Right lobe of liver (tissue), 6 donors: ENCODE measurements around the gene ADAMTS2. TPM values are rescaled to one million over a fixed set of nuclear protein-coding genes. Genes with fewer than 3 reads are reported as not detected.
"Not testable (repeated sequence)": the region's sequence is repeated elsewhere in the genome, so short reads cannot be mapped to it uniquely, and the experiment has no call there.

ENCODE experiments used
- ATAC-seq, 4 donors: fragments of 200-7000 bp; cut with Tn5 transposase; one replicate each; pipeline ENCODE4 v1.9.1; 2020; ENCODE audit warnings: mild to moderate bottlenecking in 4 of 4, moderate library complexity in 4 of 4
- DNase-seq, 3 donors: peaks; one replicate each; pipeline ENCODE4 v3.0.0-alpha.2; 2020
- H3K27ac ChIP-seq, 3 donors: fragments of 200-600 bp; one replicate each; pipeline ENCODE4 v1.8.0; 2022
- H3K27me3 ChIP-seq, 2 donors: fragments of 200-600 bp; one replicate each; pipeline ENCODE4 v1.8.0; 2022
- H3K36me3 ChIP-seq, 4 donors: fragments of 200-600 bp; sonication (generic) in 1 of 4; one replicate each; pipeline versions ENCODE4 v1.5.1 to v1.8.0; 2017 to 2022; ENCODE audit warnings: control low read depth in 1 of 4
- H3K4me1 ChIP-seq, 4 donors: fragments of 200-600 bp; sonication (generic) in 1 of 4; one replicate each; pipeline versions ENCODE4 v1.5.1 to v1.8.0; 2017 to 2022; ENCODE audit warnings: control low read depth in 1 of 4
- H3K4me3 ChIP-seq, 3 donors: fragments of 200-600 bp; one replicate each; pipeline ENCODE4 v1.8.0; 2022
- H3K9me3 ChIP-seq, 4 donors: fragments of 200-600 bp; sonication (generic) in 1 of 4; one replicate each; pipeline versions ENCODE4 v1.5.1 to v1.8.0; 2017 to 2022; ENCODE audit warnings: control low read depth in 1 of 4
- CTCF ChIP-seq, 4 donors: fragments of 200-600 bp in 3 of 4; fragments of 450-650 bp in 1 of 4; IDR thresholded peaks; one replicate each; pipeline versions ENCODE4 v1.5.1 to v1.8.0; 2016 to 2022; ENCODE audit warnings: antibody characterized with exemption in 4 of 4, mild to moderate bottlenecking in 2 of 4
- POLR2A ChIP-seq: fragments of 450-650 bp; IDR thresholded peaks from one replicate; pipeline ENCODE4 v1.6.1; 2017; ENCODE audit warnings: antibody characterized with exemption, mild to moderate bottlenecking
- WGBS: methylation state at CpG from one replicate; pipeline ENCODE4 v1.1.6; 2018; ENCODE audit warnings: low coverage, low lambda C conversion rate; ENCODE audit not compliant: insufficient coverage; ENCODE audit errors: missing lambda C conversion rate; 5-methylcytosine and 5-hydroxymethylcytosine counted together
- intact Hi-C, 2 donors: fragments of 100-400 bp; cut with DNase I; formaldehyde crosslinking; loops; one replicate each; pipeline versions ENCODE4 v1.11.2 to v1.14.1; 2022
- total RNA-seq, 6 experiments: library from RNA; depleted of rRNA in 2 of 6; stranded (reverse); fragments of >200 nt in 2 of 6; fragmentation: NEBNext Ultra II Directional in 3 of 6; extraction: Animal tissue kit (Norgen Biotek cat#: 25700) in 3 of 6; gene quantifications; one replicate each; pipeline versions ENCODE4 v1.1.0 to v1.2.4, GENCODE V29; 2016 to 2023
- donor health status: DM: no; HTN: yes; CAD: no.
- donor health status: DM: no; HTN: no; CAD: no.
- donor health status: DM: no; HTN: no; CAD: no.
- donor health status: DM: no; HTN: yes; CAD: no.
- donor health status: DM: no; HTN: yes; CAD: no.

ADAMTS2 gene
- total RNA-seq, 6 experiments from 2014 or later, result 6.3 to 18.9 (median 13.5) TPM

DNA sequence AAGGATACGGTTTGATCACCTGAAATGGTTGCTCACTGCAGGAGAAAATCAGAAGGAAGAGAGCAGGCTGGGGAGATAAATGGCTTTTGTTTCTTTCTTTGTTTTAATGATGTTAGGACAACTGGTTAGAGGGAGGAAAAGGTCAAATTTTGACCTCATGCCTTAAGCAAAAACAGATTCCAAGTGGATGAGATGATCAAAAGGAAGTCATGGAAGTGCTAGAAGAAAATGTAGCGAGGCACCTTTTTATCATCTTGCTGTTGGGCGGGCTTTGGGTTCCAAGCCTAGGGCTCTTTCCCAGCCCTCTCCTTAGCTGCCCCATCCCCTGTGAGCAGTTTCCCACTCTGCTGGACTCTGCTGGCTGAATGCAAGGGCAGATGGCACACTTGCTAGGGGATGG lies 127.9 kb downstream of the ADAMTS2 start:
- no peak overlapping the region for H3K4me3 ChIP-seq
- H3K27ac ChIP-seq, result no peak overlapping the region
- H3K9me3 ChIP-seq, result no peaks in the 10 kb centered on the region
- TF ChIP-seq CTCF (IDR thresholded peaks at IDR 0.05) (no peak), POLR2A (no peak)
- ATAC-seq, result no peak
- H3K27me3 ChIP-seq, result no peaks in the 10 kb centered on the region
- intact Hi-C loops, result no loop called here
- no peak for DNase-seq
- H3K36me3 ChIP-seq, result no peaks in the 10 kb centered on the region
- WGBS, result 58% methylated on average over 2 of the region's 3 CpGs
- H3K4me1 ChIP-seq, result no peaks in the 10 kb centered on the region

GRCh38 chr5:179216381-179216780 lies 128.9 kb downstream of the ADAMTS2 start:
- 67% methylated on average over 5 of the region's 18 CpGs for WGBS
- H3K27ac ChIP-seq, H3K4me1 ChIP-seq, intact Hi-C loops, ATAC-seq, H3K9me3 ChIP-seq, H3K36me3 ChIP-seq, DNase-seq, H3K27me3 ChIP-seq, H3K4me3 ChIP-seq: not testable (repeated sequence)

- no peaks in the 10 kb centered on the region for H3K27me3 ChIP-seq
- no peak overlapping the region for H3K4me3 ChIP-seq
- DNase-seq (no peak), ATAC-seq (no peak)
- WGBS, result 57% methylated on average over 1 of the region's 2 CpGs
- no peaks in the 10 kb centered on the region for H3K36me3 ChIP-seq
- TF ChIP-seq CTCF (IDR thresholded peaks at IDR 0.05), result no peak
- TF ChIP-seq POLR2A, result no peak
- H3K27ac ChIP-seq, result no peak overlapping the region
- H3K4me1 ChIP-seq, result no peaks in the 10 kb centered on the region
- H3K9me3 ChIP-seq, result no peaks in the 10 kb centered on the region
- intact Hi-C loops, result no loop called here
Observed at GRCh38 chr5:179215576-179215975, 129.7 kb downstream of the ADAMTS2 start.

DNA sequence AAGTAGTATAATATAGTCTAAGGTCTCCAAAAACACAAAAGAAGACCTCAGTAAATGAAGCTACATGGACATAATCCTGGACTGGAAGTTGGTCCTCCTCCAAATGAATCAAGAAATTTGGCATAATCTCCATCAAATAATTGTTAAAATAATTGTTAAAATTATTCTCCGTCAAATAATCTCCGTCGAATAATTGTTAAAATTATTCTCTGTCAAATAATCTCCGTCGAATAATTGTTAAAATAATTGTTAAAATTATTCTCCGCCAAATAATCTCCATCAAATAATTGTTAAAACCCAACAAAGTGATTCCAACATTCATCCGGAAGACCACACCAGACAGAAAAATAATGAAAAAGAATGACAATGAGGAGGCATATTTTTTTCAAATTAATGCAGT lies 130.6 kb downstream of the ADAMTS2 start:
- H3K36me3 ChIP-seq, result no peaks in the 10 kb centered on the region
- intact Hi-C loops, result no loop called here
- TF ChIP-seq POLR2A, result no peak
- no peak for TF ChIP-seq CTCF (IDR thresholded peaks at IDR 0.05)
- no peak overlapping the region for H3K4me3 ChIP-seq
- no peaks in the 10 kb centered on the region for H3K27me3 ChIP-seq
- 91% methylated on average over 7 of the region's 7 CpGs for WGBS
- H3K27ac ChIP-seq, result no peak overlapping the region
- ATAC-seq (no peak), DNase-seq (no peak)
- H3K4me1 ChIP-seq, result no peaks in the 10 kb centered on the region
- H3K9me3 ChIP-seq, result no peaks in the 10 kb centered on the region

DNA sequence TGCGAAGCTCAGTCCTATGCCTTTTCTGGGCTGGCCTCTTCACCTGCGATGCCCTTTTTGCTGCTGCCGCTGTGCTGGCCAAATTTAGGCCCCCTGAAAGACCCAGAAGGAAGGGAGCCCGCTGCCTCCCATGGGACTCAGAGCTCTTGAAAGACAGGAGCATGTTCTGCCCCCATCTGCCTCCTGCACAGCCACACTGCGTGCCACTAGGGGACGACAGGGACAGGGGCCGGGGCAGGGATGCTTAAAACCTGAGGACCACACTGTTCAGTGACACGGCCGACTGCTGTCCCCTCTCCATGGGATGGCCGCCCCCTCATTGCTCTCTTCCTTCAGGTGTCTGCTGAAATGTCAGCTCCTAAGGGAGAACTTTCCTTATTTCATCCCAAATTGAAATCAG lies 132.4 kb downstream of the ADAMTS2 start:
- Histone ChIP-seq H3K27me3 (no peaks in the 10 kb centered on the region), H3K27ac (no peak overlapping the region), H3K4me1 (no peaks in the 10 kb centered on the region), H3K4me3 (no peak overlapping the region), H3K36me3 (no peaks in the 10 kb centered on the region), H3K9me3 (no peaks in the 10 kb centered on the region)
- peak in 2 of 4 donors; percentile 12 to 20 for TF ChIP-seq CTCF (IDR thresholded peaks at IDR 0.05)
- TF ChIP-seq POLR2A, result no peak
- intact Hi-C loops, result no loop called here
- no peak for ATAC-seq
- no peak for DNase-seq
- 50% methylated on average over 1 of the region's 10 CpGs for WGBS
